Astrocyte (in vitro differentiated cells and primary cell): Measurements from ENCODE around the gene NDUFA5.

Experiments used
- CTCF ChIP-seq: IDR thresholded peaks from 2 replicates; pipeline ENCODE4 v1.5.1; 2011; ENCODE audit warnings: low read depth, mild to moderate bottlenecking, inconsistent platforms, low read length, moderate library complexity; ENCODE audit not compliant: insufficient read depth
- EZH2 ChIP-seq: IDR thresholded peaks from 2 replicates; pipeline ENCODE4 v1.6.1; 2012; ENCODE audit warnings: mild to moderate bottlenecking, low read length, inconsistent platforms; ENCODE audit not compliant: insufficient read depth

DNA sequence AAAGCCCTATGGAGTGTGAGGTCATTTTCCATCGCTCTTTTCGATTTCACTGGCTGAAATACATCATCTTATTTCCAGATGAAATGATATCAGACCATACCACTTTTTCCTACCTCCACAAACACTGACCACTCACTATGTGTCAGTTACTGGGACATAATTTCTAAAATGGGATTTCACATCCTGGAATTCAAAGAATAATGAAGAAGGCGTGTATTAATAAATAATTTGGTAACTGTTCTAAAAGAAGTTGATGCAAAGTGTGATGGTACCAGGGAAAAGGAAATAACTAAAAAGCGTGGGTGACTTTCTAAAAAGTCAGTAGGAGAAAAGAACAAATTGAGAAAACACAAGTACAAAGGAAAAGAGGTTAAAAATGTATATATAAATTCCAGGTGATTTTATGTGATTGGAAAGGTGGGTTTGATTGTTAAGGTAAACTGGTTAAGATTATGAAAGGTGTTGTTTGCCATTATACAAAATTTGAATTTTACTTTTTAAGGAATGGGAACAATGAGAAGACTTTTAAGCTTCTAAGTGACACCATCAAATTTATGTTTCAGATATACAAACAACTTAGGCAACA is 764 bp upstream of the NDUFA5 start:
- no peak for TF ChIP-seq CTCF
- no peak for TF ChIP-seq EZH2
